Thyroid gland (tissue), 4 donors: ENCODE results near the gene HYCC1.

Experiments used
- POLR2A ChIP-seq, 2 donors: fragments of 450-650 bp; IDR thresholded peaks; one replicate each; pipeline ENCODE4 v1.6.1; 2017; ENCODE audit warnings: antibody characterized with exemption in 2 of 2, mild to moderate bottlenecking in 2 of 2, moderate library complexity in 1 of 2
- TF ChIP-seq, protein P1 (sequence below), 6 experiments: fragments of 200-600 bp in 3 of 6; fragments of 450-650 bp in 3 of 6; sonication (generic) in 3 of 6; IDR thresholded peaks; one replicate each; pipeline ENCODE4 v1.5.1; 2016 to 2019; ENCODE audit warnings: antibody characterized with exemption in 6 of 6, mild to moderate bottlenecking in 2 of 6, inconsistent platforms in 1 of 6, moderate library complexity in 1 of 6

GRCh38 chr7:23027261-23027660, 13.3 kb upstream of the HYCC1 start:
- no peak for TF ChIP-seq POLR2A (IDR thresholded peaks at IDR 0.05)
- TF ChIP-seq, protein P1, sequence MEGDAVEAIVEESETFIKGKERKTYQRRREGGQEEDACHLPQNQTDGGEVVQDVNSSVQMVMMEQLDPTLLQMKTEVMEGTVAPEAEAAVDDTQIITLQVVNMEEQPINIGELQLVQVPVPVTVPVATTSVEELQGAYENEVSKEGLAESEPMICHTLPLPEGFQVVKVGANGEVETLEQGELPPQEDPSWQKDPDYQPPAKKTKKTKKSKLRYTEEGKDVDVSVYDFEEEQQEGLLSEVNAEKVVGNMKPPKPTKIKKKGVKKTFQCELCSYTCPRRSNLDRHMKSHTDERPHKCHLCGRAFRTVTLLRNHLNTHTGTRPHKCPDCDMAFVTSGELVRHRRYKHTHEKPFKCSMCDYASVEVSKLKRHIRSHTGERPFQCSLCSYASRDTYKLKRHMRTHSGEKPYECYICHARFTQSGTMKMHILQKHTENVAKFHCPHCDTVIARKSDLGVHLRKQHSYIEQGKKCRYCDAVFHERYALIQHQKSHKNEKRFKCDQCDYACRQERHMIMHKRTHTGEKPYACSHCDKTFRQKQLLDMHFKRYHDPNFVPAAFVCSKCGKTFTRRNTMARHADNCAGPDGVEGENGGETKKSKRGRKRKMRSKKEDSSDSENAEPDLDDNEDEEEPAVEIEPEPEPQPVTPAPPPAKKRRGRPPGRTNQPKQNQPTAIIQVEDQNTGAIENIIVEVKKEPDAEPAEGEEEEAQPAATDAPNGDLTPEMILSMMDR (IDR thresholded peaks at IDR 0.05) = no peak
